Activated CD8-positive, alpha-beta memory T cell treated with anti-CD3 and anti-CD28 coated beads for 36 hours (primary cell): ENCODE measurements around the gene EVX2. TPM values are rescaled to one million over a fixed set of nuclear protein-coding genes. Genes with fewer than 3 reads are reported as not detected.

Experiments
- CTCF ChIA-PET: fragments of 350-600 bp; sonication (Branson Sonifier 250); formaldehyde crosslinking; loops from one replicate; lab custom pipeline; 2021; ENCODE audit warnings: antibody characterized with exemption; lab: Charles Lee
- POLR2A ChIA-PET: fragments of 350-600 bp; sonication (Branson Sonifier 250); formaldehyde crosslinking; loops from one replicate; lab custom pipeline; 2021; ENCODE audit warnings: antibody characterized with exemption; lab: Charles Lee
- total RNA-seq, 2 experiments: library from RNA; stranded (reverse); gene quantifications; one replicate each; pipeline ENCODE4 v1.2.3, GENCODE V29; 2021

The EVX2 gene
- total RNA-seq, 2 experiments from 2014 or later: not detected

DNA sequence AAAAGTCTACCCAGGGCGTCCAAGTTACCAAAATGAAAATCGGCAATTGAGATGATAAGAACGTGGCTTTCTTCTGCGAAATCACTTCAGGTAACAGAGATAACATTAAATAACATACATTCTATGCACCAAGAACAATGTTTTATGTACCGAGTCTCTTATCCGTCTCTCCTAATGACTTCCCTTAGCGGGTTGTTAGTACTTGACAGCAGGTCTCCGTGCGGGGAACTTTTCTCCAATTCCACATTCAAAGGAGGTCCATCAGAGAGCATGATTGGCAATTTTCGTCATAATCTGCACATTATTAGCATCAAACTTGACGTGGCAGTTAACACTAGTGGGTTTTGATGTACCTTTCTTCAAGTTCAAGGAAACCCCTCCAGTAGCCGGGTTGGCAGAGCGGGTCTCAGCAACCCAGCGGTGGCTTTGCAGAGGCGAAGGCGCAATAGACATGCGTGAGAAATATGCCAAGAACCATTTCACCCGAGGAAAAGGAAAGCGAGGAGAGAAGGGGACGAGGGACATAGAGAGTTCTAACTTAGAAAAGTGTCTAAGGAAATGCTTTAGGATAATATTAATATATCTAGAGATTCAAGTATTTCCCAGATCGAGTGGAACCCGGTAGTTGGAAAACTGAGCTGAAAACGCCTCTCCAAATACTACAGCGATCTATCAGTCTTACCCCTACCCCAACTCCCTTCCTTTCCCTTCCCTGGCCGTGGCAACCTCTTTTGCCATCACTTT lies 5.0 kb downstream of the EVX2 start:
- CTCF ChIA-PET: interaction anchor here (1.0 to 1.1 kb wide), 2 partner anchors 18 to 41 kb away, joined by 3 to 4 read pairs; no protein-coding TSS in a partner anchor
- POLR2A ChIA-PET: no interaction called here

- ChIA-PET POLR2A (no interaction called here), CTCF (no interaction called here)
These were observed 7.0 kb downstream of the EVX2 start for GRCh38 chr2:176076796-176077195.

DNA sequence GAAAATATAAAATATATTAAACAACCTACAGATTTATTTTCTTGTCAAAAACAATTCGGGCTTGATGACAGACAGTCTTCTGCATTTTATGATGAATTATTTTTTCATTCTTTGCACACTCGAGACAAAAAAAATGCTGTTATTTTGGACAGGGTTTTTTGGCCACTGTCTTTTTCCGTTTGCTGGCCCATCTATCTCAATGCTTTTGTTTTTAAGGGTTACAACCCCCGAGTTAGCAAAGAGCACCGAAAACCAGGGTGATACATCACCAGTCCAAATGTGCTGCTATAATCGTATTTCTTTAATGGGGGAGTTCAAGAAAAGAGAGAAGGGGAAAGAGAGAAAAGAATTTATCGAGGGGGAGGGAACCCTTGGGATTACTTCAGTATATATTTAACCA lies 7.7 kb downstream of the EVX2 start:
- POLR2A ChIA-PET: no interaction called here
- CTCF ChIA-PET: no interaction called here

GRCh38 chr2:176075481-176075880 lies 8.3 kb downstream of the EVX2 start:
- CTCF ChIA-PET: no interaction called here
- POLR2A ChIA-PET: no interaction called here

DNA sequence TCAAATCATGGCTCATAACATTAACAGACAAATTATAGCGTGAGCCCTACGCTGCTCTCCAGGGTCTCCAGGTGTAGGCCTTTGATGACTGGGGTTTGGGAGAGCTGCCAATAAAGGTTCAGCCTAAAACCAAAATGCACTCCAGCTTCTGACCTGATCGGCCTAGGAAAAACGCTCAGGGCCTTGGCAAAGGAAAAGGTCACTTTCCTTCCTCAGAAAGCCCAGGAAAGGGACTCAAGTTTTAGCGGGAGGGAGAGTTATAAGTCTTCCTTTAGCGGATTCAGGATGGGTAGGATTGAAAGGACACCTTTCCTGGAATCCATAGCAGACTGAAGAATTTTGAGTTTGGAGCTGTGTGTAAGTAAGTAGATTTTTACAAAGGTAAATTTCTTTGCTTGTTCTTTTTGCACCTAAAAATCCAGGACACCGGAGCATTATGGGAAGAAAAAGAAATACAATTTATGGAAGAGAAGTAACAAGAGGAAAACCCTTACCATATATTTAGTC lies 8.8 kb downstream of the EVX2 start:
- CTCF ChIA-PET: no interaction called here
- POLR2A ChIA-PET: no interaction called here

- CTCF ChIA-PET: interaction anchor here (1.5 kb wide), 1 partner anchor 12 kb away, joined by 4 read pairs; no protein-coding TSS in a partner anchor
- POLR2A ChIA-PET: no interaction called here
These were observed 10.5 kb downstream of the EVX2 start for GRCh38 chr2:176072951-176073904.

- ChIA-PET CTCF (no interaction called here), POLR2A (no interaction called here)
These were observed 11.5 kb downstream of the EVX2 start for GRCh38 chr2:176072292-176072669.

GRCh38 chr2:176071330-176072291 lies 12.2 kb downstream of the EVX2 start:
- POLR2A ChIA-PET: no interaction called here
- CTCF ChIA-PET: no interaction called here

DNA sequence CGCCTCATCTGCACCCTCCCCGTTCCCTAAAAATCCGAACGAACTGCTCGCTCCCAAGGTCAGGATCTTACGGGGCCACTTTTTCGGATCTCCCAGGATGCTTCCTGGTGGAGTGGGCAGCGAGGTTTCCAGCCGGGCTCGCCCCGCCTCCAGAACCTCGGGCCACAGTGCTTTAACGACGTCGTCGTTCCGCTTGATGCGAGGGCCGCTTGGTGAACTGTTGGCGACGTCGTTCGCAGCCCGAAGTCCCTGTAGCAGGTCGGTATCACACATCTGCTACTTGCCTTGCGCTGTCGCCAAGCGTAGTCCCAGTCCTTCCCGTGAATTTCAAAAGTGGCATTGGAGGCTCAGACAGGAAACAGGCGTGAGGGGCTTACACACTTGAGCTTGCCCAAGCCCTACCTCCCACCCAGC lies 15.3 kb downstream of the EVX2 start:
- POLR2A ChIA-PET: no interaction called here
- CTCF ChIA-PET: no interaction called here

GRCh38 chr2:176067589-176068418 lies 16.0 kb downstream of the EVX2 start:
- CTCF ChIA-PET: no interaction called here
- POLR2A ChIA-PET: no interaction called here

DNA sequence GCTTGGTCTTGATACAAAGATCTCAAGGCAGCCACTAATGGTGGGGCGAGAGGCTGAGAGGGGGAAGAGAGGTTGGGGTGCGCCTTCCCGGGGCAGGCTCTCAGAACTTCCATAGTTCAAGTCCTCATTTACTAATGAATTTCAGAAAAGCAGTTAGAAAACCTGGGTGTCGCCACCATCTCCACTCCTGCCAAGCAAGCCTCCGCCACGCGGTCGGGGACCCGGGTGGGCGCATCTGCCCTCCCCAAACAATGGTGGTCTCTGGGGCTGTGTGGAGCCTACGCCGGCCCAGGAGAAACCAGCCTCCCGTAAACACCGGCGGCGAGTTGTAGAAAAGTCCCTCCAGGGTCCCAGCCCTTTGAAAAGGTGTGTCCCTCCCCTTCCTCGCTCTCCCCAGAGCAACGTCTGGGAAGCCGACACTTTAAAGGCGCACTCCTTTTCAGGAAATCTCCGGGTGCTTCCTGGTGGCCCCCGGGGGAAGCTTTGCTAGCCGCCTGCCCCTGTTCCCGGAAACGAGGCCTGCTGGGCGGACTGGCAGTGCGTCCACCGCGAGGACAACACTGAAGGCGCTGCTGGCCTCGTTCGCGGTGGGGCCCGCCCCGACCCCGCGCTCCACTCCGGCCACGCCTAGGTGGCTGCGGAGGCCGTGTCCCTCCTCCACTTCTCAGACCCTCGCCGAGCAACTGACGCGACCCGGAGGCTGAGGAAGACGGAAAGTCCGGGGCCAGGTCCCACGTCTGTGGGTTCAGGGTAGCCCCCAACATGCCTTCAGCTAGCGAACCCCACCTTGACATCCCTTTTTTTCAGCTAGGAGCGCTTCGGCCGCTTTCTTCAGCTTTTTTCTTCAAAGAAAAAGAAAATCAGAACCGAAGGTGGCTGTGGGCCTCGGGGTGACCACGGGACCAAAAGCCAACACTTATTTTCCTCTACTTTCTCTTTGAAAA lies 16.8 kb downstream of the EVX2 start:
- CTCF ChIA-PET: no interaction called here

GRCh38 chr2:176063958-176064357 lies 19.8 kb downstream of the EVX2 start:
- ChIA-PET POLR2A (no interaction called here), CTCF (no interaction called here)

More for the DNA sequence above, 16.8 kb downstream of the EVX2 start:
- POLR2A ChIA-PET: no interaction called here

DNA sequence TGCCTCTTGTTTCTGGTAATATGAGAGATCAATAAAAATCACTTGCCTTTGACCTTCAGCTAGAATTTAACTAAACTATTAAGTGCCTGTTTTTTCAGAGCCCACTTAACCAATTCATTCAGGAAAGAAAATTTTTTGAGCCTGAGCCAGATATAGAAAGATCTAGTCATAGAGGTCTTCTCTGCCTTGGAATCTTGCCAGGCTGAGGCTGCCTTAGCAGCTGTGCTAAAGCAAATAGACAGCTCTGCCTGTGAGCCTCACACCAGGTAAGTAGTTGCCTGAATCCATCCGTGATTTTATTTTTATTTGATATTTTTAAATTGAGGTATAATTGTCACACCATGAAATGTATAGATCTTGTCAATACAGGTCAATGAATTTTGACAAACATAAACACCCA lies 27.4 kb downstream of the EVX2 start:
- CTCF ChIA-PET: no interaction called here
- POLR2A ChIA-PET: no interaction called here

DNA sequence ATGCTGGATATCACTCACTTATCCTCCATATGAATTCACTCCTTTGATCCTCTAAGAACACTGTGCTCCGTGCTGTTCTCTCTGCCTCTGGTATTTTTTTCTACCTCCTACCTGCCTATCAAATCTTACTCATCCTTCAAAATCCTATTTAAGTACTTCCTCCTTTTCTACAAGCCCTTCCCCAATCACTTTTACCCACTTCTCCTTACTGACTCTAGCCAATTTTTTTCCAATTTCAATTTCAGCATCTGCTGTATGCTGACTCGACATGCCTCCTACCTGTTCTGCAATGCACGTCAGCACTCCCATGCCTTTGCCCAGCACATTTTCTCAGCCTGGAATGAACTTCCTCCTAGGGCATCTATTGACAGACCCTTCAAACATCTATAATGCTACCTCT lies 44.4 kb downstream of the EVX2 start:
- CTCF ChIA-PET: no interaction called here
- POLR2A ChIA-PET: no interaction called here

DNA sequence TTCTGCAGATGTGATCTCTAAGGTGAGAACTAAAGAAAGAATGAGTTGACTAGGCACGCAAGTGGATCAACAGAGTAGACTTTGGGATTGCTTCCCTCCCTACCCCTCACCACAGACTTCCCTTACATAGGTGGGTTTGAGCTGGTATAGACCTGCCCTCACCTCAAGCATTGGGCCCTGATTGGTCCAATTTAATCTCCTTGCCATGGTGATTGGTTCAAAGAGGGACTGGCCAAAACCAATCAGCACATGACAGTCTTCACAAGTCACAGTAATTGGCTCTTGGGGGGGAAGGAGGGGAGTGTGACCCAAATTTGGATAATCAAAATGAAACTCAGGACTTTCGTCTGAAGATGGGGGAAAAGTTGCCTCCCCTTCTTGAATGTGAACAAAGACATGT lies 45.1 kb downstream of the EVX2 start:
- ChIA-PET POLR2A (no interaction called here), CTCF (no interaction called here)

- CTCF ChIA-PET: no interaction called here
- POLR2A ChIA-PET: no interaction called here
These were observed 48.6 kb downstream of the EVX2 start for GRCh38 chr2:176035013-176035691.

- CTCF ChIA-PET: interaction anchor here (0.8 kb wide), 1 partner anchor 33 kb away, joined by 3 read pairs; no protein-coding TSS in a partner anchor
These were observed 56.0 kb downstream of the EVX2 start for GRCh38 chr2:176027806-176028205.

More at GRCh38 chr2:176027806-176028205, 56.0 kb downstream of the EVX2 start:
- POLR2A ChIA-PET: no interaction called here
